Neural cell (in vitro differentiated cells): ENCODE measurements around the gene GNG2. TPM values are rescaled to one million over a fixed set of nuclear protein-coding genes. Genes with fewer than 3 reads are reported as not detected.

Experiments used
- H2AFZ ChIP-seq: fragments of 200-600, 300-800 bp; sonication (generic), shearing (Covaris generic); 2 replicates; pipeline ENCODE4 v1.6.0; 2014; ENCODE audit warnings: low read depth, mild to moderate bottlenecking, antibody characterized with exemption, low read length, moderate library complexity
- H3F3A ChIP-seq: fragments of 200-600 bp; shearing (Covaris generic); 2 replicates; pipeline ENCODE4 v1.6.1; 2016; ENCODE audit warnings: mild to moderate bottlenecking, moderate library complexity, mixed read lengths, antibody characterized with exemption, low read length; ENCODE audit not compliant: insufficient read depth, poor library complexity, severe bottlenecking
- H3K27ac ChIP-seq: fragments of 200-600, 300-800 bp; sonication (generic), shearing (Covaris generic); 2 replicates; pipeline ENCODE4 v1.5.1; 2014; ENCODE audit warnings: mild to moderate bottlenecking, low read length, moderate library complexity
- H3K27me3 ChIP-seq: fragments of 300-800, 200-600 bp; sonication (generic), shearing (Covaris generic); 2 replicates; pipeline ENCODE4 v1.6.0; 2014; ENCODE audit warnings: mild to moderate bottlenecking, low read depth, low read length, moderate library complexity; ENCODE audit not compliant: insufficient read depth
- H3K36me3 ChIP-seq: fragments of 300-800, 200-600 bp; sonication (generic), shearing (Covaris generic); 2 replicates; pipeline ENCODE4 v1.5.1; 2014; ENCODE audit warnings: mild to moderate bottlenecking, antibody characterized with exemption, low read length, moderate library complexity; ENCODE audit not compliant: insufficient read depth
- H3K4me2 ChIP-seq: fragments of 300-800, 200-600 bp; sonication (generic), shearing (Covaris generic); 2 replicates; pipeline ENCODE4 v1.6.0; 2014; ENCODE audit warnings: mild to moderate bottlenecking, low read length
- H3K4me3 ChIP-seq: fragments of 300-800, 200-600 bp; sonication (generic), shearing (Covaris generic); 2 replicates; pipeline ENCODE4 v1.5.1; 2014; ENCODE audit warnings: mild to moderate bottlenecking, low read length, moderate library complexity
- H3K79me2 ChIP-seq: fragments of 200-600 bp; shearing (Covaris generic); replicated peaks from 2 replicates; pipeline ENCODE4 v1.6.0; 2014; ENCODE audit warnings: mild to moderate bottlenecking, low read length, moderate library complexity; ENCODE audit not compliant: insufficient read depth
- H3K9ac ChIP-seq: fragments of 300-800, 200-600 bp; sonication (generic), shearing (Covaris generic); 2 replicates; pipeline ENCODE4 v1.6.1; 2016; ENCODE audit warnings: mild to moderate bottlenecking, low read length, mixed read lengths
- H3K9me2 ChIP-seq: fragments of 200-600 bp; shearing (Covaris generic); 2 replicates; pipeline ENCODE4 v1.6.1; 2016; ENCODE audit warnings: mild to moderate bottlenecking, low read length, mixed read lengths; ENCODE audit not compliant: insufficient read depth
- H3K9me3 ChIP-seq: fragments of 200-600, 300-800 bp; sonication (generic), shearing (Covaris generic); 2 replicates; pipeline ENCODE4 v1.6.1; 2016; ENCODE audit warnings: mild to moderate bottlenecking, mixed run types, low read length, moderate library complexity, mixed read lengths
- H4K20me1 ChIP-seq: fragments of 200-600 bp; shearing (Covaris generic); 2 replicates; pipeline ENCODE4 v1.6.1; 2016; ENCODE audit warnings: mild to moderate bottlenecking, mixed run types; ENCODE audit not compliant: insufficient read depth
- EP300 ChIP-seq: fragments of 450-650 bp; conservative IDR thresholded peaks from 2 replicates; pipeline ENCODE4 v1.6.1; 2014; ENCODE audit warnings: antibody characterized with exemption, mild to moderate bottlenecking, moderate library complexity; ENCODE audit not compliant: poor library complexity, severe bottlenecking
- EZH2 ChIP-seq: fragments of 200-600, 300-800 bp; shearing (Covaris generic), sonication (generic); IDR thresholded peaks from 2 replicates; pipeline ENCODE4 v1.6.1; 2014; ENCODE audit warnings: antibody characterized with exemption, low read length, borderline replicate concordance, mild to moderate bottlenecking; ENCODE audit not compliant: insufficient read depth, poor library complexity, severe bottlenecking
- MXI1 ChIP-seq: fragments of 450-650 bp; conservative IDR thresholded peaks from 2 replicates; pipeline ENCODE4 v1.6.1; 2014; ENCODE audit warnings: antibody characterized with exemption, mild to moderate bottlenecking; ENCODE audit not compliant: poor library complexity, severe bottlenecking
- POLR2AphosphoS5 ChIP-seq: IDR thresholded peaks from 2 replicates; pipeline ENCODE4 v1.6.1; 2012
- RAD21 ChIP-seq: fragments of 450-650 bp; conservative IDR thresholded peaks from 2 replicates; pipeline ENCODE4 v1.6.1; 2014; ENCODE audit warnings: antibody characterized with exemption, mild to moderate bottlenecking, moderate library complexity
- REST ChIP-seq: IDR thresholded peaks from 2 replicates; pipeline ENCODE4 v1.6.1; 2012; ENCODE audit warnings: borderline replicate concordance
- SMC3 ChIP-seq: fragments of 450-650 bp; conservative IDR thresholded peaks from 2 replicates; pipeline ENCODE4 v1.6.1; 2014; ENCODE audit warnings: antibody characterized with exemption, mild to moderate bottlenecking, moderate library complexity; ENCODE audit not compliant: poor library complexity
- TAF1 ChIP-seq: IDR thresholded peaks from 2 replicates; pipeline ENCODE4 v1.6.1; 2012; ENCODE audit warnings: low read depth
- polyA plus RNA-seq: library from polyadenylated mRNA; depleted of rRNA; stranded (reverse); fragments of >200 nt; gene quantifications from 2 replicates; pipeline ENCODE4 v1.2.3, GENCODE V29; 2014
- TF ChIP-seq, protein P1 (sequence below): fragments of 450-650 bp; IDR thresholded peaks from 2 replicates; pipeline ENCODE4 v1.5.1; 2014; ENCODE audit warnings: antibody characterized with exemption, mild to moderate bottlenecking, moderate library complexity; ENCODE audit not compliant: poor library complexity, severe bottlenecking

Gene GNG2
- polyA plus RNA-seq, 1 donor from 2014 or later = 515 TPM

- H3K9me3 ChIP-seq = no peaks in the 10 kb centered on the region
- H4K20me1 ChIP-seq = peaks cover 4% of the 10 kb centered on the region
- H3K36me3 ChIP-seq = no peaks in the 10 kb centered on the region
- no peaks in the 10 kb centered on the region for H3K9me2 ChIP-seq
- H3K79me2 ChIP-seq = peaks cover 27% of the 10 kb centered on the region
- TF ChIP-seq EZH2 (no peak), MXI1 (no peak), POLR2AphosphoS5 (no peak), RAD21 (no peak), SMC3 (no peak), REST (no peak), TAF1 (no peak), EP300 (no peak)
- TF ChIP-seq, protein P1, sequence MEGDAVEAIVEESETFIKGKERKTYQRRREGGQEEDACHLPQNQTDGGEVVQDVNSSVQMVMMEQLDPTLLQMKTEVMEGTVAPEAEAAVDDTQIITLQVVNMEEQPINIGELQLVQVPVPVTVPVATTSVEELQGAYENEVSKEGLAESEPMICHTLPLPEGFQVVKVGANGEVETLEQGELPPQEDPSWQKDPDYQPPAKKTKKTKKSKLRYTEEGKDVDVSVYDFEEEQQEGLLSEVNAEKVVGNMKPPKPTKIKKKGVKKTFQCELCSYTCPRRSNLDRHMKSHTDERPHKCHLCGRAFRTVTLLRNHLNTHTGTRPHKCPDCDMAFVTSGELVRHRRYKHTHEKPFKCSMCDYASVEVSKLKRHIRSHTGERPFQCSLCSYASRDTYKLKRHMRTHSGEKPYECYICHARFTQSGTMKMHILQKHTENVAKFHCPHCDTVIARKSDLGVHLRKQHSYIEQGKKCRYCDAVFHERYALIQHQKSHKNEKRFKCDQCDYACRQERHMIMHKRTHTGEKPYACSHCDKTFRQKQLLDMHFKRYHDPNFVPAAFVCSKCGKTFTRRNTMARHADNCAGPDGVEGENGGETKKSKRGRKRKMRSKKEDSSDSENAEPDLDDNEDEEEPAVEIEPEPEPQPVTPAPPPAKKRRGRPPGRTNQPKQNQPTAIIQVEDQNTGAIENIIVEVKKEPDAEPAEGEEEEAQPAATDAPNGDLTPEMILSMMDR = no peak
- no peak overlapping the region for H2AFZ ChIP-seq
- H3F3A ChIP-seq = no peaks in the 10 kb centered on the region
- H3K9ac ChIP-seq = no peak overlapping the region
- H3K27me3 ChIP-seq = no peaks in the 10 kb centered on the region
- no peak overlapping the region for H3K27ac ChIP-seq
- H3K4me2 ChIP-seq = no peak overlapping the region
- H3K4me3 ChIP-seq = no peak overlapping the region
Observed at GRCh38 chr14:51908086-51908485, 47.7 kb downstream of the GNG2 start.

- TF ChIP-seq SMC3 (no peak), RAD21 (no peak), MXI1 (no peak), POLR2AphosphoS5 (no peak), EP300 (no peak), EZH2 (no peak), REST (no peak), TAF1 (no peak)
- TF ChIP-seq, protein P1 = no peak
- Histone ChIP-seq H4K20me1 (peaks cover 4% of the 10 kb centered on the region), H3K4me2 (no peak overlapping the region), H3K4me3 (no peak overlapping the region), H3K36me3 (peaks cover 7% of the 10 kb centered on the region), H3K27ac (no peak overlapping the region), H2AFZ (no peak overlapping the region), H3K27me3 (no peaks in the 10 kb centered on the region), H3K9me2 (no peaks in the 10 kb centered on the region), H3K79me2 (peaks cover 20% of the 10 kb centered on the region), H3F3A (no peaks in the 10 kb centered on the region), H3K9ac (no peak overlapping the region), H3K9me3 (no peaks in the 10 kb centered on the region)
Observed at GRCh38 chr14:51912112-51912786, 51.8 kb downstream of the GNG2 start.
